Neutrophil (primary cell): Measurements from ENCODE around the gene ACOX2.

Experiments
- H3K27ac ChIP-seq: fragments of 200-600 bp; sonication (generic); 2 replicates; pipeline ENCODE4 v1.5.1; 2016; ENCODE audit warnings: mild to moderate bottlenecking, moderate library complexity
- H3K27me3 ChIP-seq: fragments of 200-600 bp; sonication (generic); 2 replicates; pipeline ENCODE4 v1.6.0; 2016; ENCODE audit warnings: mild to moderate bottlenecking
- H3K36me3 ChIP-seq: fragments of 200-600 bp; sonication (generic); 2 replicates; pipeline ENCODE4 v1.5.1; 2017
- H3K4me1 ChIP-seq, 2 experiments: fragments of 200-600 bp in 1 of 2; sonication (generic) in 1 of 2; 1 replicate in 1 of 2; 2 replicates in 1 of 2; pipeline versions ENCODE4 v1.5.1 to v1.6.1; 2013 to 2016; ENCODE audit warnings: low read depth in 1 of 2, low read length in 1 of 2, mild to moderate bottlenecking in 1 of 2, moderate library complexity in 1 of 2; ENCODE audit not compliant: control insufficient read depth in 1 of 2, insufficient read depth in 1 of 2
- H3K4me3 ChIP-seq, 2 experiments: fragments of 200-600 bp in 1 of 2; sonication (generic) in 1 of 2; 1 replicate in 1 of 2; 2 replicates in 1 of 2; pipeline ENCODE4 v1.5.1; 2013 to 2016; ENCODE audit warnings: low read depth in 1 of 2, low read length in 1 of 2, mild to moderate bottlenecking in 1 of 2, moderate library complexity in 1 of 2
- H3K9me3 ChIP-seq: fragments of 200-600 bp; sonication (generic); 2 replicates; pipeline ENCODE4 v1.5.1; 2016
- CTCF ChIP-seq: fragments of 200-600 bp; sonication (generic); IDR thresholded peaks from 2 replicates; pipeline ENCODE4 v1.5.1; 2016; ENCODE audit warnings: antibody characterized with exemption

ACOX2 gene

GRCh38 chr3:58570851-58571250 lies 33.9 kb upstream of the ACOX2 start:
- H3K9me3 ChIP-seq, result no peaks in the 10 kb centered on the region
- no peak overlapping the region for H3K27ac ChIP-seq
- no peak overlapping the region for H3K4me3 ChIP-seq
- TF ChIP-seq CTCF, result no peak
- H3K4me1 ChIP-seq, result no peaks in the 10 kb centered on the region
- H3K36me3 ChIP-seq, result no peaks in the 10 kb centered on the region
- peaks cover 5% of the 10 kb centered on the region for H3K27me3 ChIP-seq

- Histone ChIP-seq H3K27ac (no peak overlapping the region), H3K4me3 (no peak overlapping the region), H3K27me3 (no peaks in the 10 kb centered on the region), H3K4me1 (no peaks in the 10 kb centered on the region), H3K36me3 (no peaks in the 10 kb centered on the region), H3K9me3 (no peaks in the 10 kb centered on the region)
- TF ChIP-seq CTCF, result no peak
Observed at GRCh38 chr3:58569287-58570001, 32.5 kb upstream of the ACOX2 start.

GRCh38 chr3:58568572-58569286 lies 31.7 kb upstream of the ACOX2 start:
- no peaks in the 10 kb centered on the region for H3K4me1 ChIP-seq
- no peak overlapping the region for H3K27ac ChIP-seq
- no peaks in the 10 kb centered on the region for H3K9me3 ChIP-seq
- TF ChIP-seq CTCF, result peak; percentile 78
- H3K27me3 ChIP-seq, result no peaks in the 10 kb centered on the region
- H3K36me3 ChIP-seq, result no peaks in the 10 kb centered on the region
- H3K4me3 ChIP-seq, result no peak overlapping the region

- H3K36me3 ChIP-seq, result no peaks in the 10 kb centered on the region
- no peak for TF ChIP-seq CTCF
- H3K9me3 ChIP-seq, result no peaks in the 10 kb centered on the region
- H3K4me3 ChIP-seq, result no peak overlapping the region
- no peaks in the 10 kb centered on the region for H3K4me1 ChIP-seq
- H3K27ac ChIP-seq, result no peak overlapping the region
- no peaks in the 10 kb centered on the region for H3K27me3 ChIP-seq
Observed at GRCh38 chr3:58567251-58567515, 30.2 kb upstream of the ACOX2 start.

GRCh38 chr3:58566398-58567250 lies 29.6 kb upstream of the ACOX2 start:
- no peak overlapping the region for H3K27ac ChIP-seq
- no peaks in the 10 kb centered on the region for H3K36me3 ChIP-seq
- H3K4me1 ChIP-seq, result no peaks in the 10 kb centered on the region
- H3K9me3 ChIP-seq, result no peaks in the 10 kb centered on the region
- H3K27me3 ChIP-seq, result no peaks in the 10 kb centered on the region
- no peak overlapping the region for H3K4me3 ChIP-seq
- no peak for TF ChIP-seq CTCF
